NCI-H1417 treated with DMSO at 0.1 percent for 48 hours (cell line): ENCODE results near the gene CDH22.

Experiments
- DNase-seq: peaks from one replicate; lab custom pipeline; 2025; lab: John Stamatoyannopoulos, UW

The CDH22 gene

DNA sequence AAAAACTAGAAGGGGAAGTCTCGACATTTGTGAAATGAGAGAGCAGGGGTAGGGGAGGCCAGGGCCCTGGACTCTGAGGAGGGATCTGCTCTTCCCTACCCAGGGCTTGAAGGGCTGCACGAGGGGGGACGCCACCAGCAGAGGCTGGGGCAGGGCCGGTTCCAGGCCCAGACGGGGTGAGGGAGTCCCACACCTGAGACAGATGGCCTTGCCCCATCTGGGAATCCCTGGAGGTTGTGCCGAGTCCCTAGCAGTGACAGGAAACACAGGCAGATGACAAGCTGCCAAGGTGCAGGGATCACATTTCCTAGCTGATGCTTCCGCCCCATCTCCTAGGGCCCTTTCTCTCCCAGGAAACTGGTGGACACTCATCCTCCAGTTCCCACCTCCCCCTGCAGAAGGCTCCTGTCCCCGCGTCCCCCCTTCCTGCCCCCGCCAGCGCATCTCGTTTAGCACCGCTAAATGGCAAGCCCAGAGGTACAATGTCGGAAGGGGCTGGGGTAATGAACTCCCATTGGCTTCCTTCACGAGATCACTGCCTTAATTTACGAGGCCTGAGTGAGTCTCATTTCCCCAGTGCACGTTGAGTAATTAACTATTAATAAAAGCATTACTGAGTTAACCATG, 35.2 kb upstream of the CDH22 start:
- no peak for DNase-seq

DNA sequence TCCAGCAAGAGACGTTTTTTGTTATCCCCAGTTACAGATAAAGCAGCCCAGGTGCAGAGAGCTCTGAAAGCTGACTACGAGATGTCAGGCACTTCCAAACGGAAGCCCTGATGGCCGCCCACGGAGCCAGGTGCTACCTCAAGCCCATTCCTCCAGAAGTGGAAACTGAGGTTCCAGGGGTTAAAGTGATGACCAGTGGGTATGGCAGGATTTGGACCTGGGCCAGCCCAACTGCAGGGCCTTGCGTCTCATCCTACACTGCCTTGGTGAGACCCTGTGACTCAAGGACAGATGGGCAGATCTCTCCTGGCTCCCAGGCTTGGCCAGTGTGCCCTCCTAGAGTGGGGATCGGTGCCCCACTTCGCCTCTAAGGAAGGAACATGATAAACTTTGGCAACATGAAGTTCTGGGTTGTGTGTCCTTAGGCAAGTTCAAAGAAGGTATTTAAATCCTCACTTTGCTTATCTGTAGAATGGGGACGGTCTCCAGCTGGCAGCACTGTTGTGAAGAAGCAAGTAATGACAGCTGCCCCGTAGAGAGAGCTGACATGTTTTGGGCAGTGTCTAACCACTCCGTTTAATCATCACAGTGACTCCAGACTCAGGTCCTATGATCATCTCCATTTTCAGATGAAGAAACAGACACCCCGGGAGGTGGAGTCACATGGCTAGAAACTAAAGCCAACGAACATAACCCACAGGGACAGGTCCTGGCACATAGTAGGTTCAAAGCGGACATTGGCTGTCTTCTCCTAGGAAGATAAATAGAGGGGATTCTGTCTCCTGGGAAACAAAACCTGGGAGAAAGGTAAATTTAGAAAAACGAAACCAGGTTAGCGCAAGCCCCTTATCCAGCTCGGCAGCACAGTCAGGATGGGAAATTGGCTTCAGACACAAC, 34.4 kb upstream of the CDH22 start:
- DNase-seq: no peak

DNA sequence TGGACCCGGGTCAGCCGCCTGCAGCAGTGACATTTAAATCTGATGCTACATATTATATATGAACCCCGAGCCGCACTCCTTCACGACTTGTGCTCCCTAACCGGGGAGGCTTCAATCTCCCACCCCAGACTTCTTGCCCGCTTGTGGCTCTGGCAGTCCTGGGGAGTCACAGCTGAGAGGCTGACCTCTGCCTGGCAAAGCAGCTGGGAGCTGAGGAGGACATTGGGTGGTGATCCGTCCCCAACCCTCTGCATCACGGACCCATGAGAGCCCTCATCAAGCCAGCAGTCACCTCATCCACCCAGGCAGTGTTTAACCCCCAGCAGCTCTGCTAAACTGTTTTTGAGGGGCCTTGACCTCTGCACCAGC, 33.7 kb upstream of the CDH22 start:
- DNase-seq: no peak

DNA sequence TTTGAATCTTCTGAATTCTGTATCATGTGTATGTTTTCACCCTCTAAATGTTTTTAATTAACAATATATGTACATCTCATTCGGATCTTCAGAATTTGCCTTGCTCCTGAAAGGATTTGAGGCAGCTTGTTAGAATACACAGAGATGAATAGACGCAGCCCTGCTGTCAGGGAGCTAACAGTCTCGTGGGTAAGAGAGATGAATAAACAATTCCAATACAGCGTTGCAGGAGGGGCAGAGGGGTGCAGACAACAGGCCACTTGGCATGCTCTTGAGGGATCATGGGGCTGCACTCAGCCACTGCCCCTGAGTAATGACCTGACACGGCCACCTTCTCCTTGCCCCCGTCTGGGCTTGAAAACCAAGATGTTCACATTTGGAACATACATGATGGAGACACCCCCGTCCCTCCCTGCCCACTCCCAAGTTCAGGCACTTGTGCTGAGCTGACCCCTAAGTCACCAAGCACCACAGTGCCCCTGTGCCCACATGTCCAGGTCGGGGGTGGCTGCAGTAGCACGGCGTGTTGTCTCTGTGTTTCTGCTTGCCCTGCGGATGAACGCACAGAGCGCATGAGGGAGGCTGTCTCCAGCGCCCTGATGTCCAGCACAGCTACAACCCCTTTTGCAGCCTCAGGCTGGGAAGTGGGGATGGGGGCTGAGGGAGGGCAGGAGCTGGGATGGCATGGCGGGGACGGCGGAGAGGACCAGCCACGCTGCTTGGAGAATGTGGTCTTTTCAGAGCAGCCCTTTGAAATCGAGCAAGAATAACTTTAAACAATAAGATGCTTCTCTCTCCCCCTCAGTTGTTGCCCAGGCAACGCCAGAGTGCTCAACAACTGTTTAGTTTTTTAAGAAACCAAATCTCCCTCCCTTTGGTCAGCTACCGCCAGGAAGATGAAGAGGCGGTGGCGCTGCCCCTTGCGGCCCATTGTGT, 33.0 kb upstream of the CDH22 start:
- DNase-seq: no peak

DNA sequence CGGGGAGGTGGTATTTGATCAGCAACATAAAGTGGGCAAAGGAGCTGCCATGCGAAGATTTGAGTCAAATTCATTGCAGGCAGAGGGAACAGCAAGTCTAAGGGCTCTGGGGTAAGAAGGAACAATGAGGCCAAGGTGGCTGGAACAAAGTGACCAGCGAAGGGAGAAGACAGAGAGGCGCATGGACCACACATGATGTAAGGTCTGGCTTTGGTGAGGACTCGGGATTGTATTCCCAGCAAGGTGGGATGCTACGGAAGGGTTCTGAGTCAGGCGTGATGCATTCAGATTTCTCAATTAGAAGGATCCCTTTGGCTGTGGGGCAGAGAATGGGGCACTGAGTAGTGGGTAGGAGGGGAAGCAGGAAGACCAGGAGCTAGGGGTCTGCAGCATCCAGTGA, 30.7 kb upstream of the CDH22 start:
- no peak for DNase-seq

DNA sequence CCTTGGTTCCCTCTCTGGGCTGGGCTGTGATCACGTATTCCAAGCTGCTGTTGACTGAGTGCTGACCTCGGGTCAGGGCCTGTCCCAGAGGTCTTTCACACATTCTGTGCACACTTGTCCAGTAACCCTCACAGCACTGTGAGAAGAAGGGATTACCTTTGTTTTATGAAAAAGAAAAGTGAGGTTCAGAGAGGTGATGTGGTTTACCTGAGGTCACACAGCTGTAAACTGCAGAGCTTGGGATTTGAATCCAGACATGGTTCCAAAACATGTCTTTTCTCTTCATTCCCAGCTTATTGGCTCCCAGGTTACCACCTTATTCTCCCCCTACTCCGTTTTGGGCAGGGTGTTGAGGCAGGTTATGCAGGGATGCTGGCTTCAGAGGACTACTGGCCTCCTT, 28.4 kb upstream of the CDH22 start:
- no peak for DNase-seq

DNA sequence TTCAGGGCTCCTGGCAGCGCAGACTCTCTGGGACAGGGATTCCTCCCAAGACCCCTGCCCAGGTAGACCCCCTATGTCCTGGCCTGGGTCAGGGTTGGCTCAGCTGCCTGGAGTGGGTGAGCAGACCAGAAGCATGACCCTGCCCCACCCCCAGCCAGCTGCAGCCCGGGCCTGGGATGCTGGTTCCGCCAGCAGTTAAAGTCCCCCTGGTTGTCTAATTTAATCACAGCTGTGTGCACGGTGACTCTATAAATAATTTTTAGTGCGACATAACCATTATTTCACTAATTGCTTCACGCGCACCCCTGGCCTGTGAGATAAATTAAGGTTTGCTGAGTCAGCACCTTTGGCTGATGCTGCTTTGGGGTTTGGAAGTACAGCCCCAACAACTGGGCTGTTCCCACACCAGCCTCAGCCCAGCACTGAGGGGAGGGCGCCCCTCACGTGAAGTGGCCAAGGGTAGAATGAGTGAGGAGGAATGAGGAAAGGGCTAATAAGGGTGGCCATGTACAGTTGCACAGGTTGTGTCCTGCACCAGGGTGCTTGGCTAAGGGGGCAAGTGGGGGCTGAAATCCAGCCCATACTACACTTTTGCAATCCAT, 26.1 kb upstream of the CDH22 start:
- no peak for DNase-seq

DNA sequence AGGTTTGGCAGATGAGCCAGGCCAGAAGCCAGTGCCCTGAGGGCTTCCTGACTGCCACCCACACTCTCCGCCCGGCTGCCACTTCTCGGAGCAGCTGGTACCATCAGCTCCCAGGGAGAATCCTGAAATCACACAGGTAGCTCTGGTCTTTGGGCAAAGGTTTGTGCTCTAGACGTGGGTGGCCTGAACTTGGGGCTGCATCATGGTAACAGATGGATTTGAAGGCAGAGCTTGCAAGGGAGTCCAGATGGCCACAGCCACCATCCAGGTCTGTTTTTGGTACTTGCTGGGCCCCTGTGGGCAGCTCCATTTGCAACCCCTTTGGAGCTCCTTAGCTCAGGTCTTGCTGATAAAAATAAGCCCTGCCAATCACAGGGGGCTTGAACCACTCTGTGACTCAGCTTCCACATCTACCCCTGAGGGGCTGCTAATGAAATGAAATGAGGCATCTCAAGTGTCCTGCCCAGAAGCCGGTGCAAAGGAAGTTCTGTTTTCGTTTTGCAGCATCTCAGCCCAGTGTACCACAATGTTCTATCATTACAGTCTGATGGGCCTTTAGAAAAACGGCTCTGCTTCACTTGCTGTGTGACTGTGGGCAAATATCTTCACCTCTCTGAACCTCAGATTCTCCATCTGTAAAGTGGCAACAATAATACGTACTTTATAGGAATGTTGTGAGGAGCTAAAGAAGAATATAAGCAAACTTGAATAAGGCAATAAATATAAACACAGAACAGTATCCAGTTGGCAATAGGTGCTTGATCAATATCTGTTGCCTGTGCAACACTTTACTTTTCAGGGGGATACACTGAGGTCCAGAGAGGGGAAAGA, 25.1 kb upstream of the CDH22 start:
- no peak for DNase-seq

DNA sequence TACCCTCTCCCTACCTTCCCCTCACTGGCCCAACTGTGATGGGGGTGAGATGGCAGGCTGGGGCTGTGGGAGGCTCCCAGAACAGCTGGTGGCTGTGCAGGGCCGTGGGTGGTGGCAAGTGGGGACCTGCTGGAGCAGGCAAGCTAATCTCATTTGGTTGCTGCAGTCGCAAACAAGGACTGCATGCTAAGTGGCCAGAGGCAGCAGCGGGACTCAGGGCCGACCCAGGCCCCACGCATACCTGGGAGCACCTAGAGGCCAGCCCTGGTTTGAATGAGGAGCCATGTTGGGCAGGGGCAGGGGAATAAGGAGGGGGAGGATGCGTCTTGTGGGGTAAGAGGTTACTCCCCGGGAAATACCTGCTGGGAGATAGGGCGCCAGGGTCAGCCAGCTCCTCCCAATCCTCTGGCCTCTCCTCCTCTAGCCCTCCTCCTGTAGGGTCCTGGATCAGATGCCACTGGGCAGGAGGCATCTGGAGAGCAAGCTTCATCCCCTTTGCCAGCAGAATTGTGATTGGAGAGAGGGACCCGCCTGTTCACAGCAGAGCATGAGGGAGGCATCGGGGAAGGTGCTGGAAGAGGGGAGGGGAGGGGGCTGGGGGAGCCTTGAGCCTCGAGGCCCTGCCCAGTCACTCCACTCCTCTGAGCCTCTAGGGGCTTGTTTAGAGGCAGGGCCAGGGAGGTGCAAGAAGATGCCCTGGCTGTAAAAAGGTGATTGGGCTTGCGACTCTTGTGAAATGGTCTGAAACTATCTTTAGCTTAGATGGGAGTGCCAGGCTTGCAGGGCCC, 24.3 kb upstream of the CDH22 start:
- no peak for DNase-seq

DNA sequence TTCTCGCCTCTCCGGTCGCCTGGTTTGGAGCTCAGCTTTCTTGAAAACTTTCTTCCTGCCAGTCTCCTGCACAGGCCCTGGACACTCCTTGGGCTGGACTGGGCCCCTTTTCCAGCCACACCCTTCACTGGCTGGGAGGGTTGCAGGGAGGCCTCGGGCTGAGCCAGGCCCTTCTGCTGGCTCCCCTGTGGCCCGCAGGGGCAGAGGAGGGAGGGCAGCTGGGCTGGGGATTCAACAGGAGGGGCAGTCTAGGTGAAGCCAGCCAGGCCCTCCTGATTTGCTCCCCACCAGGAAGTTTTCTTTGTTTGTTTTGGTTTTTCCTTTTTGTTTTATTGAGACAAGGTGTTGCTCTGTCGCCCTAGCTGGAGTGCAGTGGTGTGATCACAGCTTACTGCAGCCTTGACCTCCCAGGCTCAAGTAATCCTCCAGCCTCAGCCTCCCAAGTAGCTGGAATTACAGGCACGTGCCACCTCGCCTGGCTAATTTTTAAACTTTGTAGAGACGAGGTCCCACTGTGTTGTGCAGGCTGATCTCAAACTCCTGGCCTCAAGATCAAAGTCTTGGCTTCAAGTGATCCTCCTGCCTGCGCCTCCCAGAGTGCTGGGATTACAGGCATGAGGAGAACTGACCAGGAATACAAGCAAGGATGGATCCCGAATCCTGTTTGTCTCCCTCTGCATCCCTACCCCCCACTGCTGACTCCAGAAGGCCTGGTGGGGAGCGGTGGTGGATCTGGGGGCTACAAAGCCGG, 23.5 kb upstream of the CDH22 start:
- DNase-seq: no peak

DNA sequence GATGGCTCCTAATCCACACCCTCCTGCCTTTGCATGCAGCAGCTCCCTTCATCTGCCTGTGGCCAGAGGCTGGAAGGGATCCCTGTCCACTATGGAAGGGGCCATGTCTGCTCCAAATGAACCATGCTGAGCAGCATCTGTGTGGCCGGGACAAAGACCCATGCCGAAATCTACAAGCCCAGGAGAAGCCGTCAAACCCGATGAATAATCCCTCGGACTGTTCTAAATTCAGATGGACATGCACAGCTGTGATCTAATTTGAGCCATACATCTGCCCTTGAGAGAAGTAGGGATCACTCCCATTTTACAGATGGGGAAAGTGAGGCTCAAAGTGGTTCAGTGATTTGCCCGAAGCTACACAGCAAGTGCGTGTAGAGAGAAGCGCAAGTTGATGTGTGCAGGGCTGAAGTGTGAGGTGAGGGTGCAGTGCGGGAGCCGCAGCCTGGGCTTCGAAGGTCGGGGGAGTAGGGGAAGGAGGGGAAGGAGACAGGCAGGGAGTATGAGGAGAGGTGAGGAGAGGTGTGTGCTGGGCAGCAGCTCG, 22.6 kb upstream of the CDH22 start:
- no peak for DNase-seq

DNA sequence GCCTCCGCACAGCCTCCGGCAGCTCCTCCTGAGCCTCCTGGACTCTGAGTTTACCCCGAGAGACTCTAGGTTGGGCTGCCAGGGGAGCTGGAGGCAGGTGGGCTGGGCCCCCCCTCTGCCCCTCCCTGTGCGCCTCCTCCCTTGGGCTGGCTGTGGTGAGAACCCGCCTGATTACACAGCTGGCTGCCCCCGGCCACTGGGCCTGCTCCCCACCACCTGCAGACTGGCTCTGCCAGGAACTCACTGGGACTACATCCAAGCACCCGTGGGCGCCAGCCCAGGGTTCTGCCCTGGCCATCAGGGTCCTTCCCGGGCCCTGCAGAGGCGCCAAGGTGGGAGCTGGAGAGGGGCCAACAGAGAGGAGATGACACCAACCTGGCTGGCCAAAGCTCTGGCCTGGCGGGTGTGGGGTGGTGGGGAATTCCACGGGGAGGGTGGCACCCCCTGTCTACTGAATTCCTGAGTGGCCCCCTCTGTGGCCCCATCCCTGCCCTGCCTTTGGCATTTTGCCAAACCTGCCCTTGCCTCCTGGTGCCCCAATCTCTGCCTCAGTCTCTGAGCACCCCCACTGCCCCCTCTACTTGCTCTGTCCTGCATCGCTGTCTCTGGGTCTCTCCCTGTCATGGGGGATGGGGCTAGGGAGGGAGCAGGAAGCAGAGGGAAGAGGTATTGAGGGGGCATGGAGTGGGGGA, 21.9 kb upstream of the CDH22 start:
- no peak for DNase-seq

DNA sequence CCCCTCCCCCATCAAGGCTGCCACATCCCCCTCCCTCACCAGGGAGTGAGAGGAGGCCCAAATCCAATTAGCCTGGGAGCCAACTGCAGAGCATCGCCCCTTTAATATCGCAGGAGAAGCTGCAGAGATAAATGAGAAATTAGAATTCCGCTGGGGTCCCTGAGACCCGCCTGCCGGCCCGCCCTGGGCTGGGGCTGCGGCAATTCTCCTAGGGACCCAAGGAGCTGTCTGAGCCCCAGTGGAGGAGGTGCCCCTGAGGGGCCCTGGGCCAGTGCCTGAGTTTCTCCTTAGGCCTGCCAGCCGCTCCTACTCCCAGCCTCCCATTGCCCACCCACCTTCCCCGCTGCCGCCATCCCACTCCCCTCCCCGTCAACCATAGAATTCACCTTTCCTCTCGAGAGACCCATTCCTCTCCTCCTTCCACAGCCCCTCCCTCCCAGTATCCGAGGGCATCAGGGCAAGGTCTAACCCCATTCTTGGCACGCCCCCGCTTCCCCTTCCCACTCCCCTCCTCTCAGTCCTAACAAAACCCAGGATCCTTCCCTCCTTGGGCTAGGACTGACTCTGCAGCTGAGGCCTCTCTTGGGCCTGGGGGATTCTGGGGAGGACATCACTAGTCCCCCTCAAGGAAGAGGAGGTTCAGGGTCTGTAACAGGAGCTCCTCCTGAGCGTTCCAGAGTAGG, 20.0 kb upstream of the CDH22 start:
- no peak for DNase-seq

DNA sequence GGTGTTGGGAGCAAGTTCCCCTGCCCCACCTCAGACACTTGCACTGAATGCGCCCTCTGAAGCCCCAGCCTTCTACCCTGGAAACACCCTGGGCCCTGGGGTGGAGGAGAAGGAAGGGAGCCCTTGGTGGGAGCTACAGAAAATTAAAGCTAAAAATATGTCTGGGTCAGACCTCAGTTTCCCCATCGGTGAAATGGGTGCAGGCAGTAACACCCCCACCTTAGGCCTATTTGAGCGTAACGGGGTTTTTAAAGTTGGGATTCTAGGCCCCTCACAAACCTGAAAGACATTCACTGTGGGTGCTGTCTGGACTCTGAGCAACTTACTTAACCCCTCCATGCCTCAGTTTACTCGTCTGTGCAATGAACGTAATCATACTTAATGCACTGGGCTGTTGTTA, 19.3 kb upstream of the CDH22 start:
- DNase-seq: no peak

DNA sequence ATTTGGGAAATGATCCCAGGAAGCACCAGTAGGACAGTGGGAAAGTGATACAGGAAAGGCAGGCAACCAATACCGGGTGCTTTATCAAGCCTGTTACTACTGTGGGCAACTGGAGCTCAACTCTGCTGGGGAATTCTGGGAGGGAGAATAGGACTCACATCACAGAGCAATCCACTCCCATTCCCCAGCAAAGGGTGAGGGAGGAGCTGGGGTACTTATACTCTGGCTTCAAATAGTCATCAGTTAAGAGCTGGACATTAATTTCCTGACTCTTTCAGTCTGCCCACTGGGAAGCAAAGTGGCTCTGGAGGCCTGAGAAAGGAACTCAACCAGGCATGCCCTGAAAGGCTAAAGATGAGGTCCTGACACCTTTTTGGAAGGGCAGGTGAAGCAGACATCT, 17.5 kb upstream of the CDH22 start:
- DNase-seq: no peak

DNA sequence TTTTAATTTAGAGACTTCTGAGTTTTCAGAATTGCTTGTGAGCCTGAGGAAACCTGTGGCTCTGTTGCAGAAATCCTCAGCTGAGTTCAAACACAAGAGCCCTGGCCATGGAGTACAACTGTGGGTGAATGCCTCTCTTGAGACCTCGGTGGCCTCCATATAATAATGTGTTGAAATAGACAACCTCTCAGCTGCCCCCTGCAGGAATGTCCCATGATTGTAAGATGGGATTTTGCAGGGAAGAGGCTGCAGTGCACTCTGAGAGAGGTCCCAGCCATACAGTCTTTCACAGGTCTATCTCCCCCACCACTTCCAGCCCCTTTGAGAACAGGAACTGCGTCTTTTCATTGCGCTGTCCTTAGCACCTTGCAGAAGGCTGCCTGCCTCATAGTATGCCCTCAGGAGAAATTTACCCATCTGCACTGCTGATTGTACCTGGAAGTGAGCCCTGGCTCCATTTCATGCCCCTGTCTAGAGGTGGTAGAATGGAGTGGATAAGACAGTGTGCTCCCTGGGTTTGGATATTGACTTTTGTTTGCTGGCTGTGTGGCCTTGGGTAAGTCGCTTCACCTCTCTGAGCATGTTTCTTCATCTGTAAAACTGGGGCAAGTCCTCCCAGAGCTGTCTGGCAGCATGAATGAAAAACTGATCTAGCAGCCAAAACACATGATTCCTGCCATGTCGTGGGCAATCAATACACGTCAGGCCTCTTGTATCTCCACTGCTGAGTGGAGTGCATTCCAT, 16.8 kb upstream of the CDH22 start:
- no peak for DNase-seq

DNA sequence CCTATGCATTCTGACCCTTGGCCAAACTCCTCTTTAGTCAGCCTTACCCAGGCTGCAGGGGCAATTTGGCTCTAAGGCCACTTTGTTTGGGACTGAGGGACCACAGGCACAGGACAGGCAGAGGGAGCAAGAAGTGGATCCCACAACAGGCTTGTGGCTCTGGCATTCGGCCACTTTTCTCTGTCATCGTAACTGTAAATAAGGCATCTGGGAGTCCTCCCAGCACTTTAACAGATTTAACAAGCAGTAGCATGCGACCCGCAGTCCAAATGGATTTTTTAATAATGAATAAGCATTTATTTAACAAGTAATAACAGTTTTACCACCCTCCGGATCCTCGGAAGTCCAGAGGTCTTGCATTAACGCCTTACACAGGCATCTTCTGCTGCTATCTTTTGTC, 16.1 kb upstream of the CDH22 start:
- DNase-seq: no peak

DNA sequence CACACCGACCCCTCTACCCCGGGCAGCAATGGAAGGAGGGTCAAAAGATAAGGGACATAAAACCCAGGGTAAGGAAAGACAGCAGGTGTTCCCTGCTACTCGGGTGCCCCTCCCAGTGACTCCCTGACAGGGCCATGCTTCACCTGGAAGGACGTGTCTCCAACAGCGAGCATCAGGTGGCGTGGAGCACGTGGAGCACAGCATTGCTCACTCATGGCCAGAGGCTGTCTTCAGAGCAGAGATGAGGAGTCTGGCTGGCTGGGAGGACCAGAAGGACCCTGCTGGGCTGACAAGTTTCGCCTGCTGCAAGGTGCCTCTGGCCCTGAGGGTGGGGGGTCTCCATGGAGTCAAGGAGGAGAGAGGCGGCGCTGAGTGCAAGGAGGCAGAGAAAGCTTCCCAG, 15.3 kb upstream of the CDH22 start:
- no peak for DNase-seq
